Glomerular visceral epithelial cell (primary cell): Measurements from ENCODE around the gene PF4V1.

ENCODE experiments used
- DNase-seq: peaks from one replicate; pipeline ENCODE4 v3.0.0-alpha.2; 2016; ENCODE audit errors: extremely low spot score

The PF4V1 gene

GRCh38 chr4:73847526-73848182 lies 5.4 kb upstream of the PF4V1 start:
- no peak for DNase-seq

GRCh38 chr4:73848183-73848777 lies 4.8 kb upstream of the PF4V1 start:
- no peak for DNase-seq

GRCh38 chr4:73850261-73850970 lies 2.7 kb upstream of the PF4V1 start:
- DNase-seq = no peak

- DNase-seq = no peak
Measured at GRCh38 chr4:73851293-73851692, 1.8 kb upstream of the PF4V1 start.

- DNase-seq = no peak
Measured at GRCh38 chr4:73852771-73853170, 325 bp upstream of the PF4V1 start.

- DNase-seq = no peak
Measured at GRCh38 chr4:73853718-73854473, 800 bp downstream of the PF4V1 start.

GRCh38 chr4:73855406-73855805 lies 2.3 kb downstream of the PF4V1 start:
- no peak for DNase-seq

GRCh38 chr4:73856518-73856917 lies 3.4 kb downstream of the PF4V1 start:
- peak; percentile 29 for DNase-seq

- DNase-seq = peak; percentile 41
Measured at GRCh38 chr4:73859614-73860088, 6.6 kb downstream of the PF4V1 start.

GRCh38 chr4:73860181-73860580 lies 7.1 kb downstream of the PF4V1 start:
- DNase-seq = peak; percentile 39

GRCh38 chr4:73860917-73861316 lies 7.8 kb downstream of the PF4V1 start:
- no peak for DNase-seq

- DNase-seq = no peak
Measured at GRCh38 chr4:73862322-73862721, 9.2 kb downstream of the PF4V1 start.

GRCh38 chr4:73864365-73864764 lies 11.3 kb downstream of the PF4V1 start:
- peak; percentile 56 for DNase-seq

- DNase-seq = no peak
Measured at GRCh38 chr4:73864961-73865360, 11.9 kb downstream of the PF4V1 start.

- DNase-seq = no peak
Measured at GRCh38 chr4:73865431-73866096, 12.5 kb downstream of the PF4V1 start.

GRCh38 chr4:73866246-73866645 lies 13.2 kb downstream of the PF4V1 start:
- DNase-seq = no peak

GRCh38 chr4:73867783-73868182 lies 14.7 kb downstream of the PF4V1 start:
- peak; percentile 71 for DNase-seq

GRCh38 chr4:73868206-73869129 lies 15.4 kb downstream of the PF4V1 start:
- peak; percentile 9 for DNase-seq

- peak; percentile 87 for DNase-seq
Measured at GRCh38 chr4:73869130-73870055, 16.3 kb downstream of the PF4V1 start, which contains the start of gene CXCL1. TSS of gene CXCL1 (plus strand) at chr4:73869393. CDS start at chr4:73869471, 78 bp downstream.
